H1 (cell line): Measurements from ENCODE around the gene UROC1. TPM values are rescaled to one million over a fixed set of nuclear protein-coding genes. Genes with fewer than 3 reads are reported as not detected.
A peak's percentile ranks its signal among the peaks of the same experiment; 100 is the strongest.

Experiments
- CTCF ChIA-PET: fragments of 300-600 bp; sonication (Branson Sonifier 250); formaldehyde crosslinking; loops from one replicate; lab custom pipeline; 2021; ENCODE audit not compliant: partially characterized antibody; lab: Charles Lee
- POLR2A ChIA-PET: fragments of 300-600 bp; sonication (Branson Sonifier 250); formaldehyde crosslinking; loops from one replicate; lab custom pipeline; 2021; ENCODE audit warnings: inconsistent platforms; ENCODE audit not compliant: partially characterized antibody; lab: Charles Lee
- DNase-seq, 2 experiments: peaks; one replicate each; pipeline versions ENCODE4 v3.0.0 to v3.0.0-alpha.2; 2010 to 2022; ENCODE audit warnings: low spot score in 2 of 2, low read depth in 1 of 2, mixed read lengths in 1 of 2
- FAIRE-seq: peaks from 2 replicates; lab custom pipeline; 2011; peaks lifted over from hg19 to GRCh38; lab: Jason Lieb, UNC
- H2AFZ ChIP-seq: 2 replicates; pipeline ENCODE4 v1.8.1; 2012; ENCODE audit warnings: low read length, inconsistent platforms
- H2AK5ac ChIP-seq: 2 replicates; pipeline ENCODE4 v1.6.1; 2013; ENCODE audit warnings: low read depth, low read length
- H2BK120ac ChIP-seq: replicated peaks from 2 replicates; pipeline ENCODE3; 2013; ENCODE audit warnings: low read depth, low read length, inconsistent platforms
- H2BK12ac ChIP-seq: 2 replicates; pipeline ENCODE4 v1.6.1; 2013; ENCODE audit warnings: low read depth, low read length
- H2BK15ac ChIP-seq: 2 replicates; pipeline ENCODE4 v1.6.1; 2013; ENCODE audit warnings: low read length
- H2BK20ac ChIP-seq: 2 replicates; pipeline ENCODE4 v1.6.1; 2013; ENCODE audit warnings: low read length
- H2BK5ac ChIP-seq: 2 replicates; pipeline ENCODE4 v1.6.1; 2013; ENCODE audit warnings: low read depth, low read length
- H3K14ac ChIP-seq: 2 replicates; pipeline ENCODE4 v1.6.1; 2013; ENCODE audit warnings: inconsistent platforms; ENCODE audit not compliant: insufficient read length
- H3K18ac ChIP-seq: 2 replicates; pipeline ENCODE4 v1.6.1; 2013; ENCODE audit warnings: low read length; ENCODE audit errors: extremely low read depth
- H3K23ac ChIP-seq: 2 replicates; pipeline ENCODE4 v1.6.1; 2013; ENCODE audit warnings: inconsistent platforms; ENCODE audit not compliant: insufficient read length
- H3K23me2 ChIP-seq: 2 replicates; pipeline ENCODE4 v1.6.1; 2013; ENCODE audit warnings: low read depth, low read length
- H3K27ac ChIP-seq: 2 replicates; pipeline ENCODE4 v1.6.1; 2011; ENCODE audit warnings: low read depth, low read length, inconsistent platforms
- H3K27me3 ChIP-seq, 4 experiments: replicated peaks in 1 of 4; 1 replicate in 1 of 4; 2 replicates in 3 of 4; pipeline versions ENCODE4 v1.6.1 to v1.8.1; 2011 to 2013; ENCODE audit warnings: low read length in 3 of 4, mild to moderate bottlenecking in 3 of 4, inconsistent platforms in 2 of 4, mixed read lengths in 2 of 4, moderate library complexity in 1 of 4; ENCODE audit not compliant: control insufficient read depth in 3 of 4, insufficient read depth in 3 of 4; ENCODE audit errors: extremely low read depth in 1 of 4
- H3K36me3 ChIP-seq, 4 experiments: 2 replicates each; pipeline versions ENCODE4 v1.6.1 to v1.8.1; 2011 to 2013; ENCODE audit warnings: mild to moderate bottlenecking in 4 of 4, low read length in 3 of 4, moderate library complexity in 2 of 4, control low read depth in 1 of 4, inconsistent platforms in 1 of 4; ENCODE audit not compliant: insufficient read depth in 4 of 4, control insufficient read depth in 2 of 4
- H3K4ac ChIP-seq: replicated peaks from 2 replicates; pipeline ENCODE3; 2013; ENCODE audit warnings: low read length, low read depth, mixed read lengths, inconsistent platforms; ENCODE audit not compliant: insufficient read length
- H3K4me1 ChIP-seq, 4 experiments: replicated peaks in 1 of 4; 1 replicate in 1 of 4; 2 replicates in 3 of 4; pipeline versions ENCODE4 v1.6.1 to v1.8.1; 2011 to 2013; ENCODE audit warnings: low read length in 3 of 4, inconsistent platforms in 2 of 4, mixed read lengths in 1 of 4; ENCODE audit not compliant: insufficient read depth in 4 of 4, control insufficient read depth in 3 of 4
- H3K4me2 ChIP-seq, 2 experiments: 2 replicates each; pipeline versions ENCODE4 v1.6.1 to v1.8.1; 2011 to 2013; ENCODE audit warnings: low read depth in 2 of 2, low read length in 2 of 2, control low read depth in 1 of 2, inconsistent platforms in 1 of 2, mild to moderate bottlenecking in 1 of 2; ENCODE audit not compliant: insufficient read depth in 1 of 2
- H3K4me3 ChIP-seq, 4 experiments: fragments of 200-600, 300-600 bp in 1 of 4; sonication (generic), shearing (Covaris generic), sonication (Bioruptor Twin) in 1 of 4; 2 replicates each; pipeline versions ENCODE4 v1.5.1 to v1.8.1; 2011 to 2016; ENCODE audit warnings: low read length in 4 of 4, low read depth in 3 of 4, control low read depth in 2 of 4, inconsistent platforms in 2 of 4, mild to moderate bottlenecking in 2 of 4, mixed read lengths in 1 of 4, moderate library complexity in 1 of 4; ENCODE audit not compliant: insufficient read depth in 2 of 4; ENCODE audit errors: extremely low read depth in 1 of 4
- H3K56ac ChIP-seq: replicated peaks from 2 replicates; pipeline ENCODE3; 2013; ENCODE audit warnings: low read depth, mild to moderate bottlenecking, mixed read lengths, low read length, inconsistent platforms; ENCODE audit not compliant: insufficient read length
- H3K79me1 ChIP-seq: 2 replicates; pipeline ENCODE4 v1.6.1; 2013; ENCODE audit warnings: low read depth, low read length, control low read depth
- H3K79me2 ChIP-seq, 2 experiments: 2 replicates each; pipeline versions ENCODE4 v1.6.1 to v1.8.1; 2012 to 2013; ENCODE audit warnings: low read length in 2 of 2, mild to moderate bottlenecking in 2 of 2, inconsistent platforms in 1 of 2; ENCODE audit not compliant: insufficient read depth in 2 of 2, control insufficient read depth in 1 of 2
- H3K9ac ChIP-seq, 4 experiments: replicated peaks in 1 of 4; 1 replicate in 1 of 4; 2 replicates in 3 of 4; pipeline versions ENCODE4 v1.6.1 to v1.8.1; 2011 to 2013; ENCODE audit warnings: low read depth in 3 of 4, low read length in 3 of 4, control low read depth in 2 of 4, mild to moderate bottlenecking in 2 of 4, moderate library complexity in 2 of 4, inconsistent platforms in 1 of 4; ENCODE audit errors: extremely low read depth in 1 of 4
- H3K9me3 ChIP-seq, 2 experiments: 2 replicates each; pipeline versions ENCODE4 v1.6.1 to v1.8.1; 2012 to 2013; ENCODE audit warnings: mild to moderate bottlenecking in 2 of 2, moderate library complexity in 2 of 2, control low read depth in 1 of 2, inconsistent platforms in 1 of 2, low read depth in 1 of 2, low read length in 1 of 2, mixed read lengths in 1 of 2; ENCODE audit not compliant: insufficient read depth in 2 of 2
- H4K20me1 ChIP-seq, 2 experiments: replicated peaks in 1 of 2; 2 replicates each; pipeline versions ENCODE3 to v1.8.1; 2011 to 2013; ENCODE audit warnings: inconsistent platforms in 2 of 2, low read length in 2 of 2, mild to moderate bottlenecking in 1 of 2; ENCODE audit not compliant: insufficient read depth in 2 of 2, control insufficient read depth in 1 of 2
- H4K5ac ChIP-seq: 2 replicates; pipeline ENCODE4 v1.6.1; 2013; ENCODE audit warnings: low read length, low read depth, mixed read lengths, inconsistent platforms; ENCODE audit not compliant: insufficient read length
- H4K8ac ChIP-seq: 2 replicates; pipeline ENCODE4 v1.8.0; 2013; ENCODE audit warnings: mild to moderate bottlenecking, moderate library complexity, low read length, inconsistent platforms; ENCODE audit not compliant: insufficient read depth; ENCODE audit errors: extremely low read depth
- H4K91ac ChIP-seq: replicated peaks from 2 replicates; pipeline ENCODE3; 2013; ENCODE audit warnings: low read length, mixed read lengths, inconsistent platforms; ENCODE audit not compliant: insufficient read length
- FOSL1 ChIP-seq: IDR thresholded peaks from 2 replicates; pipeline ENCODE4 v1.6.1; 2011; ENCODE audit warnings: mild to moderate bottlenecking, low read depth, low read length, moderate library complexity; ENCODE audit not compliant: insufficient read depth
- KDM4A ChIP-seq: IDR thresholded peaks from one replicate; pipeline ENCODE4 v1.7.1; 2012; ENCODE audit warnings: low read depth, mild to moderate bottlenecking, moderate library complexity, low read length, inconsistent platforms; ENCODE audit not compliant: severe bottlenecking
- WGBS, 2 experiments: shearing (Covaris generic) in 1 of 2; methylation state at CpG; one replicate each; pipeline versions ENCODE4 v1.1.6 to v1.1.7; 2013 to 2015; ENCODE audit warnings: low lambda C conversion rate in 2 of 2, mixed read lengths in 2 of 2, inconsistent platforms in 1 of 2, low coverage in 1 of 2, missing lambda C conversion rate in 1 of 2; ENCODE audit not compliant: insufficient replicate concordance in 2 of 2, insufficient coverage in 1 of 2, insufficient read length in 1 of 2; ENCODE audit errors: extremely low coverage in 1 of 2, missing lambda C conversion rate in 1 of 2; 5-methylcytosine and 5-hydroxymethylcytosine counted together
- polyA plus RNA-seq, 7 experiments: library from polyadenylated mRNA; depleted of rRNA in 3 of 7; stranded (reverse) in 5 of 7; unstranded in 2 of 7; fragments of >200 nt in 5 of 7; fragments of 200-250 nt in 2 of 7; gene quantifications; 1 replicate in 5 of 7; 2 replicates in 1 of 7; 4 replicates in 1 of 7; pipeline versions ENCODE4 v1.2.1 to v1.2.3, GENCODE V29; 2011 to 2013; ENCODE audit warnings: missing spikeins in 2 of 7, mixed read lengths in 2 of 7
- total RNA-seq: library from RNA; stranded (reverse); fragmentation: NEBNext Ultra II Directional; extraction: Animal tissue kit (Norgen Biotek cat#: 25700); gene quantifications from 2 replicates; pipeline ENCODE4 v1.2.1, GENCODE V29; 2021
- TF ChIP-seq, protein P1 (sequence below): IDR thresholded peaks from 2 replicates; pipeline ENCODE4 v1.6.1; 2012; ENCODE audit warnings: inconsistent platforms

Gene UROC1
- total and polyA plus RNA-seq, 2 of the 8 experiments (the other 6 are each of a cell fraction or from before 2014, with no cell fraction given): 0.03 TPM; not detected in 1

DNA sequence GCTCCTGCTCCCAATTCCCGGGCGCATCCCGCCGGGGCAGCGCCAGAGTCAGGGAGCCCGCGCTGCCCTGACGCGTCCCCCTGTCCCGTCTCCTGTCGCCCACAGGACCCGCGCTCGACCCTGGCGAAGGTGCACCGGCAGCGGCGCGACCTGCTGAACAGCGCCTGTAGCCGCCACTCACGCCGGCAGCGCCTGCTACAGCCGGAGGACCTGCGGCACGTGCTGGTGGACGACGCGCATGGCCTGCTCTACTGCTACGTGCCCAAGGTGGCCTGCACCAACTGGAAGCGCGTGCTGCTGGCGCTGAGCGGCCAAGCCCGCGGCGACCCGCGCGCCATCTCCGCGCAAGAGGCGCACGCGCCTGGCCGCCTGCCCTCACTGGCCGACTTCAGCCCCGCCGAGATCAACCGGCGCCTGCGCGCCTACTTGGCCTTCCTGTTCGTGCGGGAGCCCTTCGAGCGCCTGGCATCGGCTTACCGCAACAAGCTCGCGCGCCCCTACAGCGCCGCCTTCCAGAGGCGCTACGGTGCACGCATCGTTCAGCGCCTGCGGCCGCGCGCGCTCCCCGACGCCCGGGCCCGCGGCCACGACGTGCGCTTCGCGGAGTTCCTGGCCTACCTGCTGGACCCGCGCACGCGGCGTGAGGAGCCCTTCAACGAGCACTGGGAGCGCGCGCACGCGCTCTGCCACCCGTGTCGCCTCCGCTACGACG, 24.2 kb upstream of the UROC1 start:
- no peak for FAIRE-seq

More for the DNA sequence above, 24.2 kb upstream of the UROC1 start:
- Histone ChIP-seq H3K27me3 (peaks cover 0 to 5% (median 2%) of the 10 kb centered on the region in 4 experiments; a peak in 1 of 7 replicates), H3K23me2 (peaks cover 7% of the 10 kb centered on the region; the same call in 1 of the 2 replicates), H4K20me1 (peaks cover 0 to 5% of the 10 kb centered on the region in 2 experiments), H3K4me1 (no peaks in the 10 kb centered on the region), H2BK15ac (no peak overlapping the region), H3K79me2 (no peaks in the 10 kb centered on the region), H3K14ac (no peak overlapping the region), H3K4me2 (no peak overlapping the region), H3K4ac (no peak overlapping the region)
- 82% methylated on average over 91 of the region's 101 CpGs; no CpG with 5 or more reads in 1 of the 2 experiments for WGBS, 2 experiments
- TF ChIP-seq FOSL1 (no peak), KDM4A (peak; percentile 16)
- TF ChIP-seq, protein P1, sequence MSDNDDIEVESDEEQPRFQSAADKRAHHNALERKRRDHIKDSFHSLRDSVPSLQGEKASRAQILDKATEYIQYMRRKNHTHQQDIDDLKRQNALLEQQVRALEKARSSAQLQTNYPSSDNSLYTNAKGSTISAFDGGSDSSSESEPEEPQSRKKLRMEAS: peak; percentile 32; the same call in 1 of the 2 replicates
- TF ChIP-seq, all 59 proteins: peak for 2
- H2BK20ac ChIP-seq: no peak overlapping the region
- H2AK5ac ChIP-seq: no peak overlapping the region
- POLR2A ChIA-PET: no interaction called here
- H3K9ac ChIP-seq: no peak overlapping the region
- no peak overlapping the region for H3K4me3 ChIP-seq
- H4K91ac ChIP-seq: no peak overlapping the region
- H2AFZ ChIP-seq: 0 out of 2 replicates have a peak overlapping the region, but pooled peaks have one; percentile 32
- no peak overlapping the region for H2BK12ac ChIP-seq
- no peaks in the 10 kb centered on the region for H3K79me1 ChIP-seq
- H2BK120ac ChIP-seq: no peak overlapping the region
- CTCF ChIA-PET: interaction anchor here (1.0 to 2.5 kb wide), 4 partner anchors 9 to 19 kb away, joined by 3 to 7 read pairs (median 6); no protein-coding TSS in a partner anchor
- peak in 1 of 2 experiments; percentile 50 for DNase-seq
- H3K36me3 ChIP-seq: no peaks in the 10 kb centered on the region; a peak in 1 of 8 replicates
- H4K8ac ChIP-seq: peak overlapping the region; percentile 74; the same call in 1 of the 2 replicates
- no peak overlapping the region for H4K5ac ChIP-seq
- no peaks in the 10 kb centered on the region for H3K9me3 ChIP-seq
- no peak overlapping the region for H3K27ac ChIP-seq
- no peak overlapping the region for H3K18ac ChIP-seq
- H3K56ac ChIP-seq: no peak overlapping the region
- no peak overlapping the region for H2BK5ac ChIP-seq
- no peak overlapping the region for H3K23ac ChIP-seq
